GM19023 (cell line): ENCODE data around the gene DDA1.
"Not testable (repeated sequence)": the region's sequence is repeated elsewhere in the genome, so short reads cannot be mapped to it uniquely, and the experiment has no call there.

Source experiments
- ATAC-seq: cut with Tn5 transposase; IDR thresholded peaks from one replicate; pipeline ENCODE4 v1.9.1; 2021; ENCODE audit warnings: mild to moderate bottlenecking, moderate library complexity; ENCODE audit not compliant: unreplicated experiment

Gene DDA1

GRCh38 chr19:17341386-17341785 lies 32.0 kb downstream of the DDA1 start:
- ATAC-seq, result no peak

- no peak for ATAC-seq
These were observed 32.5 kb downstream of the DDA1 start for GRCh38 chr19:17341845-17342244.

DNA sequence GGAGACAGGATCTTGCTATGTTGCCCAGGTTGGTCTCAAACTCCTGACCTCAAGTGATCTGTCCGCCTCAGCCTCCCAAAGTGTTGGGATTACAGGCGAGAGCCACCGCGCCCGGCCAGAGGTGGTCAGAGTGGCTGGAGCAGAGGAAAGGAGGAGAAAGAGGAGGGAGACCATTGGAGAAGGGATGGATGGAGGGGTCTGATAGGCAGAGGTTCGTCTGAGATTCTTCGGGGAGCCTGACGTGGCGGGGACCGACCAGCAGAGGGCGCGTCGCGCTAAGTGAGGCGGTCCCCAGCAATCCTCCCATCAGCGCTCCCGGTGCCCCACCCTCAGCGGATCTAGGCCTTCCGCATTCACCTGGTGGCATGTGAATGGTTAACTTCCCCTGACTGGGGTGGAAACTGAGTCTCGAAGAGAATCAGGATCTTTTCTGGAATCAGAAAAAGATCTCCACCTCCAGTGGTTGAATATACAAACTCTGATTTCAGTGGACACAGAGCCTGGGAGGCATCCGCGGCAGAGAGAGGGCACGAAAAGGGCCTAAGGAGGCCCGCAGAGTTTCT lies 36.8 kb downstream of the DDA1 start:
- ATAC-seq, result no peak

GRCh38 chr19:17347361-17347760 lies 38.0 kb downstream of the DDA1 start:
- ATAC-seq, result no peak

GRCh38 chr19:17347877-17348276 lies 38.5 kb downstream of the DDA1 start:
- no peak for ATAC-seq

DNA sequence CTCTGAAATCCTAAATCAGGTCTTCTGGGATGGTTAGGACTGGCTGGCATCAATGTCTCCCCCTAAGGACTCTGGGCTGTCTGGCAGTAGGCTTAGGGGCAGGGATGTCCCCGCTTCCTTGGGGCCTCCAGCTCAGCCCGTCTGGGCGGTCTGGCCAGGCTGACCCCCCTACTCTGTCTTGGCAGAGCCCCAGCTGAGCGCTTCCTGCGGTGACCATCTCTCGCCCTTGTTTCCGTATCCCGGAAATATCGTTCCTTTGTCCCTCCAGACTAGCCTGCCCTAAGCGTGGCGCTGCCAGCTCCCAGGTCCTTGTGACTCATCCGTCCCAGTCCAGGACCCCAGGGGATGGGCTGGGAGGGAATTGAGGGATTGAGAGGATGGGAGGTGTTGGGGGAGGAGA lies 39.3 kb downstream of the DDA1 start:
- ATAC-seq, result no peak

DNA sequence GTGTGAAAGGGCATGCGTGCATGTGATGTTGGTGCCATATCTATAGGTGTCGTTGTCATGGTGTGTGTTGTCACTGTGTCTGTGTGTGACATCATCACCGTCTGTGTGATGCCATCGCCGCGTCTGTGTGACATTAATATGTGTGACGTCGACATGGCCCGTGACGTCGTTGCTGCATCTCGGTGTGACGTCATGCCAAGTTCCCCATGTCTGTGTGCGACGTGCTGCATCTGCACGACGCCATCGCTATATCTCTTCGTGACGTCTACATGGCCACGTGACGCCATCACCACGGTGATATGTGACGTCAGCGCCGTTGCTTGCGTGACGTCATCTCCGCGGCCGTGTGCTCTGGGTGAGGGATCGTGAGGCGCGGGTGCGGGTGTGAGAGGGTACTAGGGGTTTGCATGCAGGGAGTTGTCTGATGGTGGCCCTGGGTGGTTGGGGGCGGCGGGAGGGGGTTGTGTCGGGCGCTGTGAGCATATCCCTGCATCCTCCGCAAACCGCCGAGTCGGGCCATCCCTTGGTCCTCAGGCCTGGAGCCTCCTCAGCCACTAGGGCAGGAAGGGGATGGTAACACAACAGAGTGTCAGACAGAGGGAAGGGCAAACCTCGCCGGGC lies 42.6 kb downstream of the DDA1 start:
- ATAC-seq, result no peak

DNA sequence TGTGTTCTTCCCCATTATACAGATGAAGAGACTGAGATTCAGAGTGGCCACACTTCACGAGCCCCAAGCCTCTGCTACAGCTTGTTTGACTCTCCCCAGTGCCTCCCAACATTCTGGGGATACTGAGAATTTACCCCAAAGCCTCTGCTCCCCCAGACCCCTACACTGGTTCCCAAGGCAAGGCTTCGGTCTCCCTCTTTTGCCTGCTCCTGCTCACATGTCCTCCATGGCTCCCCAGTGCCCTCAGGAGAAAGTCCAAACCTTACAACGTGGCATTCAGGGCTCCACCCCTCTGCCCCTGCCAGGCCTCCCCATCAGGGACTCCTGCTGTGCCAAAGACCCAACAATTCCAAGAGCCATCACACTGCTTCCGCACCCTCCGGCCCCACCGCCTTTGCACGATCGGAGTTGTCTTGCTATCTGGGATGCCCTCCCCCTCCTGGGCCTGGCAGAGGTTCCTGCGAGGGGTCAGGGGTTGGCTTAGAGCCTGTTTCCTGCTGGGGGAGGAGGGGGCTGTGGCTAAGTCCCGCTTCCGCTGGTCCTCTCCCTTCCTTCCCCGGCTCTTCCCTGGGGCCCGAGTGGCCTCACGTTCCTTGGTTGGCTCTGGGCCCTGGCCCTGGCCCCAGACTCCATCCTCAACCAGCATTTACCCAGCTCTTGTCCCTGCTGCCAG lies 43.4 kb downstream of the DDA1 start:
- ATAC-seq, result no peak

DNA sequence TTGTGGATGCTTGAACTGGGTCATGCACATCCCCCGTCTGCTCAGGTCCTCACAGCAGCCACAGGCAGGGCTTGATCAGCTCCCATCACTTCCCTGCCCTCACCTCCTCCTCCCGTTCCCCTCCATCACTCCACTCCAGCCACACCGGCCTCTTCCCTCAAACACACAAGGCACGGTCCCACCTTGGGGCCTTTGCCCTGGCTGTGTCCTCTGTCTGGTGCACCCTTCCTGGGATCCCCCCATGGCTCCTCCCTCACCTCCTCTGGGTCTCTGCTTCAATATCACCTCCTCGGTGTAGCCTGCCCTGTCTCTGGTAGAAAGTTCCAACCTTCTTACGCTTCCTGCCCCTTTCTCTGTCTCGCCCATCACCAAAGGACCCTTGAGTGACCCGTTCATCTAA lies 44.0 kb downstream of the DDA1 start:
- ATAC-seq, result no peak

GRCh38 chr19:17357078-17357666 lies 47.8 kb downstream of the DDA1 start:
- no peak for ATAC-seq

- ATAC-seq, result no peak
These were observed 48.4 kb downstream of the DDA1 start for GRCh38 chr19:17357724-17358123.

DNA sequence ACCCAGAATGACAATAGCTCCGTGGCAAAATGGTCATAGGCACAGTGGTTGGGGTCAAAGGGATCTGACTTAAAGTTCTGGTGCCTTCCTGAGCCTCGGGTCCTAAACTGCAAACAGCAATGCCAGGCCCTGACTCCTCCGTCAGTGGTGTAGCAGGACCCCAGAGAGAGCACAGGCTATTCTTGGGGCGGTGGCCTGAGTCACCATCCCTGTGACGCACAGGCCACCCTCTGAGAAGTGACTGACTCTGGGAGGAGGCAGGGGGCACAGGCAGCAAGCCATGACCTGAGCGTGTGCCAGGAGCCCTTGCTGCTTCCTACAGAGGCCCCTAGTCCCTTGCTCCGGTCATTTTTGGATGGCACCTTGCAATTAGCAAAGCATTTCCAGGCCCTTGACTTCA lies 49.0 kb downstream of the DDA1 start:
- ATAC-seq, result no peak

- no peak for ATAC-seq
These were observed 50.8 kb downstream of the DDA1 start for GRCh38 chr19:17359905-17360800.

DNA sequence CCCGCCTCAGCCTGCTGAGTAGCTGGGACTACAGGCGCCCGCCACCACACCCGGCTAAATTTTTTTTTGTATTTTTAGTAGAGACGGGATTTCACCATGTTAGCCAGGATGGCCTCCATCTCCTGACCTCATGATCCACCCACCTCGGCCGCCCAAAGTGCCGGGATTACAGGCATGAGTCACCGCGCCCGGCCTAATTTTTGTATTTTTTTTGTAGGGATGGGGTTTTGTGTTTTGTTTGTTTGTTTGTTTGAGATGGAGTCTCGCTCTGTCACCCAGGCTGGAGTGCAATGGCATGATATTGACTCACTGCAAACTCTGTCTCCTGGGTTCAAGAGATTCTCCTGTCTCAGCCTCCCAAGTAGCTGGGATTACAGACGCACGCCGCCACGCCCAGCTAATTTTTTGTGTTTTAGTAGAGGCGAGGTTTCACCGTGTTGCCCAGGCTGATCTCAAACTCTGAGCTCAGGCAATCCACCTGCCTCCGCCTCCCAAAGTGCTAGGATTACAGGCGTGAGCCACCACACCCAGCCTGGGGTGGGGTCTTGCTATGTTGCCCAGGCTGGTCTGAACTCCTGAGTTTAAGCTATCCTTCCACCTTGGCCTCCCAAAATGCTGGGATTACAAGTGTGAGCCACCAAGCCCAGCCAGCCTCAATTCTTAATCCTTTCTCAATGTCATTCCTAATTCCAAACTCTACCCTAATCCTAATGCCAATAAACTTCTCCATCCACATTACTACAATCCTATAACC lies 54.7 kb downstream of the DDA1 start:
- not testable (repeated sequence) for ATAC-seq

DNA sequence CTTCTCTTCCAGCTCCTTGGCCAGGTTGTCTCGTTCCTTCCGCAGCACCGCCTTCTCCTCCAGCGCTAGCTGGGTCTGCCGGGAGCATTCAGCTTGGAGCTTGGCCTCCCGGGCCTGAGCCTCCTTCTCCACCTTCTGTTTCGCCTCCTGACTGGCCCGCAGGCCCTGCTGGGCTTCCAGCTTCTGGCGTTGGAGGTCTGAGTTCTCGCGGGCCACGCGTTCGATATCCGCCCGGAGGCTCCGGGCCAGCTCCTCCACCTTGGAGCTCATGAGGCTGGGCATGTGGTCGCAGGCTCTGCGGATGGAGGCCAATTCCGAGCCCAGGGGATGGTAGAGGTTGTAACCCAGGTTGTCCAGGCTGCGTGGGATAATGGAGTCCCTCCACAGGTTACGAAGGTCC lies 56.0 kb downstream of the DDA1 start:
- no peak for ATAC-seq

DNA sequence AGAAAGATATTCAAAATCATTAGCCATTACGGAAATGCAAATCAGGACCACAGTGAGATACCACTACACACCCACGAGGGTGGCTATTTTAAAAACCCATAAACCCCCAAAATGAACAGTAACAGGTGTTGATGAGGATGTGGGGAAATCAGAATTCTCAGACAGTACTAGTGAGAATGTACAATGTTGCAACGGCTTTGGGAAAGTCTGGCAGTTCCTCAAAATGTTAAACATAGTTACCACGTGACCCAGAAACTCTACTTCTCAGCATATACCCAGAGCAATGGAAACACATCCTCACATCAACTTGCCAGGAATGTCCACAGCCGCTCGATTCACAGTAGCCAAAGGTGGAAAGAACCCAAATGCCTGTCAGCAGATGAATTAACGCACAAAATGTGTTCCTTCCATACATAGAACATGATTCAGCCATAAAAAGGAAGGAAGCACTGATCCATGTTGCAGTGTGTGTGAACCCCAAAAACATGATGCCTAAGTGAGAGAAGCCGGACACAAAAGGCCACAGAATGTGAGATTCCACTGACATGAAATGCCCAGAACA lies 60.7 kb downstream of the DDA1 start:
- ATAC-seq, result peak; percentile 72
